ENCODE data around the gene ADCY2.

The ADCY2 gene

DNA sequence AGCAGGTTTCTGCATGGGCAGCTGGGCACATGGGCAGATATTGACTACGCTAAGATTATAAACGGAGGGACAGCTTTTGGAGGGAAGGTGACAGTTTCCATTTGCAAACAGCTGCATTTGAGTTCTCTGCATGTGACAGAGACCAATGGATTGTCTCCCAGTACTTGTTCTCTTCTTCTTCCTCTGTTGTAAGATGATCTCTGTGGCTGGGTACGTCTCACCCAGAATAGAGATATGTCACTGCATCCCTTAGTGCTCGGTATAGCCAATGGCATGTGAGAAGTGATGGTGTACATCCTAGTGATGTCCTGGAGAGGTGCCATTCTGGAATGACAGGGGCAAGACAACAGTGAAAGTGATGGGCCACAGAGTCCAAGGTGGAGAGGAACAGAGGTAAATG lies 283.7 kb downstream of the ADCY2 start:
- intact Hi-C loops (cut with DNase I; ENCODE audit: low total_unique reads): no loop called here
- Histone ChIP-seq H3K4me3 (no peak overlapping the region), H3K27ac (no peak overlapping the region), H3K36me3 (no peaks in the 10 kb centered on the region), H3K4me1 (no peaks in the 10 kb centered on the region), H3K27me3 (no peaks in the 10 kb centered on the region), H3K9me3 (no peaks in the 10 kb centered on the region)
- TF ChIP-seq, protein P1, sequence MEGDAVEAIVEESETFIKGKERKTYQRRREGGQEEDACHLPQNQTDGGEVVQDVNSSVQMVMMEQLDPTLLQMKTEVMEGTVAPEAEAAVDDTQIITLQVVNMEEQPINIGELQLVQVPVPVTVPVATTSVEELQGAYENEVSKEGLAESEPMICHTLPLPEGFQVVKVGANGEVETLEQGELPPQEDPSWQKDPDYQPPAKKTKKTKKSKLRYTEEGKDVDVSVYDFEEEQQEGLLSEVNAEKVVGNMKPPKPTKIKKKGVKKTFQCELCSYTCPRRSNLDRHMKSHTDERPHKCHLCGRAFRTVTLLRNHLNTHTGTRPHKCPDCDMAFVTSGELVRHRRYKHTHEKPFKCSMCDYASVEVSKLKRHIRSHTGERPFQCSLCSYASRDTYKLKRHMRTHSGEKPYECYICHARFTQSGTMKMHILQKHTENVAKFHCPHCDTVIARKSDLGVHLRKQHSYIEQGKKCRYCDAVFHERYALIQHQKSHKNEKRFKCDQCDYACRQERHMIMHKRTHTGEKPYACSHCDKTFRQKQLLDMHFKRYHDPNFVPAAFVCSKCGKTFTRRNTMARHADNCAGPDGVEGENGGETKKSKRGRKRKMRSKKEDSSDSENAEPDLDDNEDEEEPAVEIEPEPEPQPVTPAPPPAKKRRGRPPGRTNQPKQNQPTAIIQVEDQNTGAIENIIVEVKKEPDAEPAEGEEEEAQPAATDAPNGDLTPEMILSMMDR (IDR thresholded peaks at IDR 0.05): no peak
- DNase-seq: no peak

DNA sequence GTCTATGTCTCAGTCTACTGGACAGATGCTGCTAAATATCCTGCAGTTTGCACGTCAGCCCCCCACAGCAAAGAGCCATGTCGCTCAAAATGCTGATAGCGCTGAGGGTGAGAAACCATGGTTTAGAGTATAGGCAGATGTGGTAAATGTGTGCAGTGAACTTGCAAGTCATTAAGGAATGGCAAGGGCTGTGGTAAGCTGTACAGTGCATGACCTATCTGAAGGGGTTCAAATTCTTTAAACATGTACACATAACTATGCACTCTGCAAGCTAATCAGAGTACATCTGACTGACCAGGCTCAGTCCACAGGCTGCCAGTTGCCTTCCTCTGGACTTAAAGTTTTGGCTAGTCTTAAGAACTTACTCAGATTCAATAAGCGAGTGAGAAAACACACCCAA lies 284.3 kb downstream of the ADCY2 start:
- Histone ChIP-seq H3K4me3 (no peak overlapping the region), H3K4me1 (no peaks in the 10 kb centered on the region), H3K27me3 (no peaks in the 10 kb centered on the region), H3K9me3 (no peaks in the 10 kb centered on the region), H3K36me3 (no peaks in the 10 kb centered on the region), H3K27ac (no peak overlapping the region)
- TF ChIP-seq, protein P1 (IDR thresholded peaks at IDR 0.05): no peak
- intact Hi-C loops (cut with DNase I; ENCODE audit: low total_unique reads): no loop called here
- no peak for DNase-seq

DNA sequence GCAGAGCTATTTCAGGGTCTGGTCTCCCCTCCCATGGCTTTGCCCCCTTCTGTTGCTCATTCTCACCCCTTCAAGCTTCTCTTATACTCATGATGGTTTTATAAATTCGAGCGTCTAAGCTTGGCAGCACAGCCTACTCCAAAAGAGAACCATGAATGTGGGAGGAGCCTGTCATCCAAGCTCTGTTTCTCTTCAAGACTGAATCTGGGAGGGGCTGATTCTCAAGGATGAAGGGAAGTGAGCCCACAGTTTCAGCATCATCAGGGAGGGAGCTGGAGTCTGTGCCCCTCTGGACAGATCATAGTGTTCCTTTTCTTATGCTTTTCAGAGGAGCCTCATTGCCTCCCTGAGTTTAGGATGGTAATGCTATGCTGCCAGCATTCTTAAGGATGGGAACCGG lies 286.4 kb downstream of the ADCY2 start:
- TF ChIP-seq, protein P1 (IDR thresholded peaks at IDR 0.05): no peak
- DNase-seq: no peak
- H3K4me1 ChIP-seq: no peaks in the 10 kb centered on the region
- no peaks in the 10 kb centered on the region for H3K27me3 ChIP-seq
- intact Hi-C loops (cut with DNase I; ENCODE audit: low total_unique reads): no loop called here
- H3K36me3 ChIP-seq: no peaks in the 10 kb centered on the region
- no peak overlapping the region for H3K4me3 ChIP-seq
- no peaks in the 10 kb centered on the region for H3K9me3 ChIP-seq
- H3K27ac ChIP-seq: no peak overlapping the region

DNA sequence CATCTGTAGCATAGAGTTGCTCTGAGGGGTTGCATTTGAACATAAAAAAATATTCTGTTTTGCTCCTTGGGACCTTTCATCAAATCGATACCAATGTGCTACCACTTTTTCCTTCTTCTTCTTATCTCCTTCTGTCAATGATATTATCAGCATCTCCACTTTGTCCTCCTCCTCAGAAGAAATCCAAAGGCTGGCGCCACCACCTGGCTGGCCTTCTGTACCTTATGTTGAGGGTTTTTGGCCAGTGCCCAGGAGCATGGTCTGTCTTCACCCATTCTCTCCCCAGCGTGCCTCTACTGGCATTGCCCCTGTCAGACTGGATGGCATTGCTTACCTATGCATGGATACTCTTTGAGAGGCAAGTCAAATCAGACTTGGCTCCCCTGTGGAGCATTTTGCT lies 287.8 kb downstream of the ADCY2 start:
- Histone ChIP-seq H3K4me1 (no peaks in the 10 kb centered on the region), H3K4me3 (no peak overlapping the region), H3K27me3 (no peaks in the 10 kb centered on the region), H3K9me3 (no peaks in the 10 kb centered on the region), H3K27ac (no peak overlapping the region), H3K36me3 (no peaks in the 10 kb centered on the region)
- intact Hi-C loops (cut with DNase I; ENCODE audit: low total_unique reads): no loop called here
- TF ChIP-seq, protein P1 (IDR thresholded peaks at IDR 0.05): no peak
- no peak for DNase-seq

DNA sequence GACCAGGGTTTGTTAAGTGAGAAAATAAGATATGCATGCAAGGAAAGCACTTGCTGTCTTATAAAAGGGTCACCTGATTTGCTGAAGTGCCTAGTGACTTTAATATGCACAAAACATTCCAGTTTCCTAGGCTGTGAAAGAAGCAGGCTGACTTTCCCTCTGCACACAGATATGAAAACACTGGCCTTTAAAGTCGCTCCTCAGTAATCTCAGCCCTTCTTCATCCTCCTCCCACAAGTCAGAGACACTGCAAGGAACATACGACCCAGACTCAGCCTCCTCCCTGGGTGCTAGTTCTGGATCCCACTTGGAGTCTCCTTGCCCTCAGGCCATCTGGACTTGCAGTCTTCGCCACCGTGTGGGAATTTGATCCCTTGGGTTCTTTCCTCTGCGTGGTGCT lies 288.9 kb downstream of the ADCY2 start:
- intact Hi-C loops (cut with DNase I; ENCODE audit: low total_unique reads): no loop called here
- H3K36me3 ChIP-seq: no peaks in the 10 kb centered on the region
- no peak for DNase-seq
- H3K27me3 ChIP-seq: no peaks in the 10 kb centered on the region
- TF ChIP-seq, protein P1 (IDR thresholded peaks at IDR 0.05): no peak
- H3K4me1 ChIP-seq: no peaks in the 10 kb centered on the region
- no peaks in the 10 kb centered on the region for H3K9me3 ChIP-seq
- no peak overlapping the region for H3K27ac ChIP-seq
- no peak overlapping the region for H3K4me3 ChIP-seq

DNA sequence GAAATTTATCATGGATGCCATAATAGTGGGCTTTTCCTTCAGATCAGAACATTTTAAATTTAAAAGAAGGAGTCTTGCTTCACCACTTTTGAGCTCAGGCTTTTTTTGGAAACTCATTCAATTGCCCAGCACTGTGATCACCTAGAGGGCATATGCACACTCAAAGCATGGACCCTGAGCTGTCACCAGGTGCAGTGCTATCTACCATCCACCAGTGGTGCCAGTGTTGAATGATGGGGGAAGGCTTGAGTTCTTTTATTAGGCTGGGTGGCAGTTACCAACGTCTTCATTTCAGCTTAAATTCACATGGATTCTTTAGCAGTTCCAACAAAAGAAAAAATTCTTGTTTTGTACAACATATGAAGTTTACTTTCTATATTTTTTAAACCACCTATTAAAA lies 290.9 kb downstream of the ADCY2 start:
- intact Hi-C loops (cut with DNase I; ENCODE audit: low total_unique reads): no loop called here
- H3K27ac ChIP-seq: no peak overlapping the region
- H3K4me1 ChIP-seq: no peaks in the 10 kb centered on the region
- H3K9me3 ChIP-seq: no peaks in the 10 kb centered on the region
- no peaks in the 10 kb centered on the region for H3K27me3 ChIP-seq
- TF ChIP-seq, protein P1 (IDR thresholded peaks at IDR 0.05): no peak
- no peak overlapping the region for H3K4me3 ChIP-seq
- no peak for DNase-seq
- H3K36me3 ChIP-seq: no peaks in the 10 kb centered on the region
